Stimulated activated naive B cell treated with anti-CD40 and anti-IgM and Interleukin-4, amounts not matched to agents 10 μg/mL and 1 μg/mL and 100 μg/mL, for 72 hours (primary cell): Measurements from ENCODE around the gene KLHL13.
"Not testable (repeated sequence)": the region's sequence is repeated elsewhere in the genome, so short reads cannot be mapped to it uniquely, and the experiment has no call there.

Experiments
- ATAC-seq, 2 donors: fragments of 150-1000 bp; cut with Tn5 transposase; replicated peaks; 2 replicates each; pipeline ENCODE4 v1.10.0; 2021; ENCODE audit warnings: moderate library complexity in 1 of 2
- DNase-seq: peaks from one replicate; pipeline ENCODE4 v3.0.0; 2021
- H3K27ac Mint-ChIP-seq: one replicate; pipeline ENCODE4 v1.8.0; 2022; ENCODE audit warnings: mild to moderate bottlenecking, mixed read lengths
- H3K27me3 Mint-ChIP-seq, 2 donors: one replicate each; pipeline ENCODE4 v1.8.0; 2022; ENCODE audit warnings: mixed read lengths in 2 of 2
- H3K36me3 Mint-ChIP-seq, 2 donors: one replicate each; pipeline ENCODE4 v1.8.0; 2022; ENCODE audit warnings: mixed read lengths in 2 of 2, mild to moderate bottlenecking in 1 of 2
- H3K4me1 Mint-ChIP-seq, 2 donors: one replicate each; pipeline ENCODE4 v1.8.0; 2022; ENCODE audit warnings: mixed read lengths in 2 of 2, mild to moderate bottlenecking in 1 of 2
- H3K4me3 Mint-ChIP-seq, 2 donors: one replicate each; pipeline ENCODE4 v1.8.0; 2022; ENCODE audit warnings: mild to moderate bottlenecking in 2 of 2, mixed read lengths in 2 of 2, moderate library complexity in 1 of 2
- H3K9me3 Mint-ChIP-seq, 2 donors: one replicate each; pipeline ENCODE4 v1.8.0; 2022; ENCODE audit warnings: mixed read lengths in 2 of 2, mild to moderate bottlenecking in 1 of 2

Gene KLHL13

DNA sequence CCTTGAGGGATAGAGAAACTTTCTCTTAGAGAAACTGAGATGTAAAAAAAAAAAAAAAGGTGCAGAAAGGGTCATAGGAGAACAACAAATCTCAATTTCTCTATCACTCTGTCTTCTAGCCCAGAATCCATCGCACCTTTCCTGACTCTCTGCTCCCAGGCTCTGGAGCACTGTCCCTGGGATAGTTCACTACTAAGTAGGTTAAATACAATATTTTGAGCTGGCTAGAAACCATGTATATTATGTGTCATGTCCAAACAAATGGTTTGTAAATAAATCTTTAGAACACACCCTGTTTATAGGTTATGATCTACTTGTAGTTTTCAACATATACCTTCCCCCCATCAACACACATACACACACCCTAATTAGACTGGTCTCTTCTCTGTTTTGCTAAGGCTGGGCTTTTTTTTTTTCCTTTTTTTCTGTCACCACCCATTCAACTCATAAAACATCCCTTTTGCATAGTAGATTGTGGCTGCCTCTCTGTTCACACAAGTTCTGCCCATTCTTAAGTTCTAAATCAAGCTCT lies 124.4 kb downstream of the KLHL13 start:
- DNase-seq (no peak), ATAC-seq (no peak)
- Mint-ChIP-seq H3K4me3 (no peak overlapping the region), H3K27ac (no peak overlapping the region), H3K36me3 (no peaks in the 10 kb centered on the region), H3K9me3 (no peaks in the 10 kb centered on the region), H3K27me3 (no peaks in the 10 kb centered on the region), H3K4me1 (no peaks in the 10 kb centered on the region)

DNA sequence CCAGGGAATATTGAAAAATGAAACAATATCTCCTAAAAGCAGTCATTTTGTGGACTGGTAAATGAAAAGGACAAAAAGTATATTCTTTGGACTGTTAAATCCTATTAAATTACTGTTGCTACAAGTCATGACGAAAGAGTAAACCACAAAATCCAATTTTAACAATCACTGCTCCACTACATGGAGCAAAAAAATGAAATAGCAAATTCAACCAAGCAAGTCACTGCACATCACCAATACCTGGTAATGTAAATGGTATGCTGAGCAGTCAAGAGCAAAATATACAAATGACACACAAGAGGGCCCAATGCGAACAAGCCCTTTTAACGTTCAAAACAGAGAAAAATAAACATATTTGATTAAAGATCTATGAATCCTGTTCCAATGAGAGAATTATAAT lies 126.2 kb downstream of the KLHL13 start:
- DNase-seq (no peak), ATAC-seq (no peak)
- Mint-ChIP-seq H3K27ac (no peak overlapping the region), H3K4me3 (no peak overlapping the region), H3K4me1 (no peaks in the 10 kb centered on the region), H3K36me3 (no peaks in the 10 kb centered on the region), H3K27me3 (no peaks in the 10 kb centered on the region), H3K9me3 (no peaks in the 10 kb centered on the region)

DNA sequence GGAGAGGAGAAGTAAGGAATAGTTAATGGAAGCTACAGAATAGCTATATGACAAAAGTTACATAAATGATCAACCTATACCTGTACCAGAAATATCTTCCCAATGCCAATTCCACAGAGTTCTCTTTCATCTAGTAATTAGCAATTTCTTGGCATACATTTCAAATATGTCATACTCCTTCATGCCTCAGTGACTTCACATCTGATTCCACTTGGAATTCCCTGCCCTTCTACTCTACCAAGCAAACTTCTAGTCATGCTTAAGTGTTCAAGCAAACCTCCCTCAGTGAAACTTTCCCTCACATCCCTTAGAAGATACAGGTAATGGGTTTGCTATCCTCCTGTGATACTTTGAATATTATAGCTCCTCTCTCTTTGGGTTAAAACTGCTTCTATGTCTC lies 127.1 kb downstream of the KLHL13 start:
- H3K27ac Mint-ChIP-seq, result no peak overlapping the region
- DNase-seq (no peak), ATAC-seq (no peak)

DNA sequence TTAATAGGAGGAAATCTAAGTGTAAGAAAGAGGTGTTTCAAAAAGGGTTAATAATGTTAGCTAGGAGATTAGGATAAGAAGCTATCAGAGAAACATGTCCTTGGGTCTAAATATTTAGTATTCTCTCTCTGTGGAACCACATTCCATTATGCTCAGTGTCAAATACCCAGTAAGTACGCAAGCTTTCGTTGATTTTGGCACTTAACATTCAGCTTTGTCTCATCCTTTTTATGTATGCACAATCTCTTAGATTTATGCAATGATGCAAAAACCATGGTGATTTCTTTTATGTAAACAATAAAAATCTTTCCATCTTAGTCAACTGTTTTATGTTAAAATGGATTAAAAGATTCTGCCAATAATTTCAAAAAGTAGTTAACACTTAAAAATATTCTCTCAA lies 129.2 kb downstream of the KLHL13 start:
- Mint-ChIP-seq H3K4me3 (no peak overlapping the region), H3K27ac (no peak overlapping the region), H3K9me3 (no peaks in the 10 kb centered on the region), H3K36me3 (no peaks in the 10 kb centered on the region), H3K27me3 (no peaks in the 10 kb centered on the region), H3K4me1 (no peaks in the 10 kb centered on the region)
- DNase-seq (no peak), ATAC-seq (no peak)

More for the DNA sequence above, 127.1 kb downstream of the KLHL13 start:
- H3K9me3 Mint-ChIP-seq, result no peaks in the 10 kb centered on the region
- H3K4me1 Mint-ChIP-seq, result no peaks in the 10 kb centered on the region
- H3K27me3 Mint-ChIP-seq, result no peaks in the 10 kb centered on the region
- no peaks in the 10 kb centered on the region for H3K36me3 Mint-ChIP-seq
- no peak overlapping the region for H3K4me3 Mint-ChIP-seq

DNA sequence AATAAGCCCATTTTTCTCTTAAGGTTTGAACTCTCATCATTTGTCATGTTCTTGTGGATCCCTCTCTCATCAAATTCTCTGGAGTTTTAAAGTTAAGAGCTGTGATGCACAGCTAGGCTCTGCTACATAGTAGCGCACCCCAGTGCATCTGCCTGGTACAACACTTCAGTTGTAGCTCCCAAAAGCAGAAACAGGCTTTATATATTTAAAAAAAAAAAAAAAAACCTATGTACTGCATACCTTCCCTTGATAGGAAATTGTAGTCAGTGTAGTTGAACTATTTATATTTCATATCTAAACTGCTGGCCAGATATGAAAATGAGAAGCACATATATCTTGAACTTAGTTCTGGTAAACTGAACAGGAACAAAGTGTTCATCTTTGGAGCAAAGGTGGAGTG lies 131.4 kb downstream of the KLHL13 start:
- Mint-ChIP-seq H3K27ac (no peak overlapping the region), H3K27me3 (no peaks in the 10 kb centered on the region), H3K4me3 (no peak overlapping the region), H3K36me3 (no peaks in the 10 kb centered on the region), H3K4me1 (no peaks in the 10 kb centered on the region), H3K9me3 (no peaks in the 10 kb centered on the region)
- no peak for DNase-seq
- no peak for ATAC-seq

DNA sequence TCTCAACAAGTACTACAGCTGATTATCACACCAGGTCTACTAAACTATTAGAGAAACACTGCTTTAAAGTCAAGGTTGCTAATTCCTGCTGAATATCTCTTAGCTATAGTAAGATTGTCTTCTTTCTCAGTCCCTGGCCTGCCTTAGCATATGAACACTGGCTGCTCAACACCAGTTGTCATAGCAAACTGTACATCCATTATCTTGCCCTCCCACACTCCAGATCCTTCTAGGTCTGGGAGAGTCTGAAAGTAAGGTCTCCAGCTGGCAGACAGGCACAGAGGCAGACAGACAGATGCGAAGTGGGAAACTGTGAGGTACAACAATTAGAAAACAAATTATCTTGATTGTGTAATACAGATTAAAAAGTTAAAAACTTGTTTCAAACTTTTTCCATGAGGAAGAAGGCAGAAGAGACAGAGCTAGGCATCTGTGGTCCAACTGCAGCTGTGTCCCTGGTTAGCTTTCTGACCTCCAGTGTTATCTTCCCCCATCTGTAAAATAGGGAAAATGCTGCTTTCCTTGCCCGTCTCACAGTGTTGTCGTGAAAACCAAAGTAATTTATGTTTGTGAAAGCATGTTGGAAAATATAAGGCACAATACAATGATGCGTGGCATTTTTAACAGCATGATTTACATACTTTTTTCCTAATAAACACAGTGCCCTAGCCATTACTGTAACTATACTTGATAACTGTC lies 133.8 kb downstream of the KLHL13 start:
- no peaks in the 10 kb centered on the region for H3K27me3 Mint-ChIP-seq
- H3K9me3 Mint-ChIP-seq, result no peaks in the 10 kb centered on the region
- no peaks in the 10 kb centered on the region for H3K36me3 Mint-ChIP-seq
- ATAC-seq (no peak), DNase-seq (no peak)
- H3K4me1 Mint-ChIP-seq, result no peaks in the 10 kb centered on the region
- no peak overlapping the region for H3K4me3 Mint-ChIP-seq
- no peak overlapping the region for H3K27ac Mint-ChIP-seq

DNA sequence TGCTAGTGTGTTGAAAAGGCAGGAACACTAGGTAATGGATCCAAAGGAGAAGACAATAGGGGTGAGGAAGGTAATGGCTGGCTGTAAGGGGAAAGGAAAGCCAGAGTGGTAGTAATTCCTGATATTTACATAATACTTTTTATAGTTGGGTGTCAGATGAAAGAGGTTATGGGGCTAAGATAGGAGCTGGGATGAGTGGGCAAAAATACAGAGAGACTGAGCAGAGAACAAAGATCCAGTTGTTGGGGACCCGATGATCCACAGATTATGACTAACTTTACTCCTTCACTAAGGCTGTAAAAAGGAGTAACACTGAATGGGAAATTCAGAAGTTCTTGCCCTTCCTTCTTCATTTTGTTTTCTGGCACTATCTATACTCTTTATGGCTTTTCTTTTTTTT lies 138.2 kb downstream of the KLHL13 start:
- Mint-ChIP-seq H3K4me3 (no peak overlapping the region), H3K4me1 (no peaks in the 10 kb centered on the region), H3K36me3 (no peaks in the 10 kb centered on the region), H3K27ac (no peak overlapping the region), H3K27me3 (no peaks in the 10 kb centered on the region), H3K9me3 (no peaks in the 10 kb centered on the region)
- ATAC-seq (no peak), DNase-seq (no peak)

DNA sequence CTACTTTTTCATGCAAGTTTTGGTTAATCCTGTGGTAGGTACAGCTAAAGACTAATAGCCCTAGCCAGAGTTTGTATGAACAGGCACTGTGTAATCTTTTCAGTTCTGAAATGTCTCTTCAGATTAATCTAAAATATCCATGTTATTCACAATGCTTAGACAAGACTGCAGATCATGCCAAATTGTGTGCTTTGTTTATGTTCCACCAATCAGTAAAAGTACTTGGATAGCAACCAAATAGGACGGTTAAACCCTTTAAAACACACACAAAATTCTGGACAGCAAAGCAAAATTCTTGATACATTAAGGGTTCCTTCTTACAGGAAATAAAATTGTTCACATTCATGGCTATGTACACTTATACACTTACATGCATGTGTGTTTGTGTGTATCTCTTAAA lies 139.1 kb downstream of the KLHL13 start:
- H3K36me3 Mint-ChIP-seq, result no peaks in the 10 kb centered on the region
- H3K9me3 Mint-ChIP-seq, result no peaks in the 10 kb centered on the region
- no peak for DNase-seq
- H3K27me3 Mint-ChIP-seq, result no peaks in the 10 kb centered on the region
- no peak overlapping the region for H3K4me3 Mint-ChIP-seq
- ATAC-seq, result no peak
- H3K4me1 Mint-ChIP-seq, result no peaks in the 10 kb centered on the region
- no peak overlapping the region for H3K27ac Mint-ChIP-seq

DNA sequence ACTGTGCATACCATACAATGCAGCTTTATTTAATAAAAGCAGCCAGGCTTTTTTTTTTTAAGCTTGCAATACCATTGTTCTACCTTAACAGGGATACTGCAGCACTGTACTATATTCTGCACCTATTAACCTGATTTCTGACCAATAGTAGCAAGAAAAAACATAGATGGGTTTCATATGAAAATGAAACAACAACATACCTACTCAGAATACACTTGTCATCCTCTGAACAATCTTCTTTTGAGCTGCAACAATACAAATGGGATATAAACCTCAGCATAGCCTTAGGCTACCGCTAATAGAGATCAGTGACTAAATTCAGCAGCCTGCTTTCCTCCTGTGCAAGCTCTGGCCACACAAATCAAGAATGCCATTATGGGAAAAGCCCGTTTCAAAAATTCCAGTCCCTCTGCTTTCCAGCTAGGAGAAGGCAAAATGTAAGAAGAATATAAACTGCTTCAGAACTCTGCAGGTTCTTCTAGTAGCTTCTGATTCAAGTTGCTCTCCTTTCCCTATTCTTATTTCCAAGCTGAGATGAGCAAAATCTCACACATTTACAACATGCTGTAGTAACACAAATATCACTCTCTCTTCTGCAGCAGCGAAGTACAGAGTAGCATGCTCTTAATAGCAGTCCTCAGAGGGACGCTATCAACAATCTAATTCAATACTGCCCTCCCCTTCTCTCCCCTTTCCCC lies 143.4 kb downstream of the KLHL13 start:
- no peaks in the 10 kb centered on the region for H3K27me3 Mint-ChIP-seq
- no peak overlapping the region for H3K4me3 Mint-ChIP-seq
- no peak overlapping the region for H3K27ac Mint-ChIP-seq
- no peak for DNase-seq
- no peaks in the 10 kb centered on the region for H3K4me1 Mint-ChIP-seq
- no peaks in the 10 kb centered on the region for H3K9me3 Mint-ChIP-seq
- no peaks in the 10 kb centered on the region for H3K36me3 Mint-ChIP-seq
- no peak for ATAC-seq

DNA sequence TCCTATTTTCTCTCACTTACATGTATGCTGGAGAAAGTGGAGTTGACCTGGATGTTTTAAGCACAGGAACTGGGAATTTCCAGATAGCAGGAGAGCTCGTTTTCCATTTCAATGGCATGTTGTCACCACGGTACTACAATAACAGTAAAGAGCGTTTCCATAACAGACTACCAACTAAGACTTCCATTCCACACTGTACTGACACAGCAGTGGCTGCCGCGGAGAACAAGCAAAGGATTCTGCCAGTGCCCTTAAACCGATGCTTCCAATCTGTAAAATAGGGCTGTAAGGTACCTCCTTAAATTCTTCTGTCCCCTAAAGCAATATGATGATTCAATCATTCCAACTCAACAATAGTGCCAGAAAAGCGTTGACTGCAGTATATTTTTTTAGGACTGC lies 143.9 kb downstream of the KLHL13 start:
- H3K36me3 Mint-ChIP-seq, result no peaks in the 10 kb centered on the region
- H3K4me1 Mint-ChIP-seq, result no peaks in the 10 kb centered on the region
- no peak overlapping the region for H3K27ac Mint-ChIP-seq
- DNase-seq, result no peak
- no peak for ATAC-seq
- H3K9me3 Mint-ChIP-seq, result no peaks in the 10 kb centered on the region
- no peak overlapping the region for H3K4me3 Mint-ChIP-seq
- H3K27me3 Mint-ChIP-seq, result no peaks in the 10 kb centered on the region

DNA sequence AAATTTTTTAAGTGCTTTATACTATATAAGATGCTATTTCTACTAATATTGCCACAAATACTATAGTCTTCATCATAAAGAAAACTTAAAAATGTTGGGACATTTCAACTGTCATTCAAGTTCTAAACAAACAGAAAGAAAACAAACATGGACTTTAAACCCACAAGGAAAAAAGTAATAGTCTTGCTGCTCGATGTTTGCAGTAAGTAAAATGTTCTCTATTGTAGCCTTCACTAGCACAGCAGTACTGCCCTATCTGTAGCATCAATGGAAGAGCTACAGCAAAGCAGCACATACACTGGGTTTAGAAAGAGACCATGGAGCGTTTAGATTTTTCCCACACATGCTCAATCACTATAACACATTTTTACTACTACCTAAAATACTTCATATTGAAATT lies 146.8 kb downstream of the KLHL13 start:
- DNase-seq (no peak), ATAC-seq (no peak)
- no peak overlapping the region for H3K27ac Mint-ChIP-seq
- no peaks in the 10 kb centered on the region for H3K4me1 Mint-ChIP-seq
- H3K4me3 Mint-ChIP-seq, result no peak overlapping the region
- no peaks in the 10 kb centered on the region for H3K36me3 Mint-ChIP-seq
- H3K27me3 Mint-ChIP-seq, result no peaks in the 10 kb centered on the region
- H3K9me3 Mint-ChIP-seq, result peaks cover 0 to 3% of the 10 kb centered on the region in 2 donors

DNA sequence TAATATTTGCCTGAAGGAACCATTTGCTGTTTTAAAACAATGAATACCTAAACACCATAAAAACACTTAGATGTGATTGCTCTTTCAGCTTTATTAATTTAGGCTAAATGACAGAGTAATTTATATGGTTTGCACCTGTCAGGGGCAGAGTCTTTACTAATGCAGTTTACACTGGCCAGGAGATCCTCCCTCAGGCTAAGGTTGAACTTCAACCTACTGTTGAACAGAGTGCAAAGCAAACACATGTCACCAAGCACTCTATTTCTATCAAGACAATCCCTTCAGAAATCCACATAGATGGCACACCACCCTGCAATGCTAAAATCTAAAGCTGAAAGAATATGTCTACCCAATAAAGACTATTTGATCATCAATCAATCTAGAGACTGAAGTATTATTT lies 147.3 kb downstream of the KLHL13 start:
- H3K4me3 Mint-ChIP-seq, result no peak overlapping the region
- no peaks in the 10 kb centered on the region for H3K27me3 Mint-ChIP-seq
- H3K27ac Mint-ChIP-seq, result no peak overlapping the region
- DNase-seq, result no peak
- H3K36me3 Mint-ChIP-seq, result no peaks in the 10 kb centered on the region
- H3K4me1 Mint-ChIP-seq, result no peaks in the 10 kb centered on the region
- H3K9me3 Mint-ChIP-seq, result peaks cover 0 to 3% of the 10 kb centered on the region in 2 donors
- no peak for ATAC-seq

DNA sequence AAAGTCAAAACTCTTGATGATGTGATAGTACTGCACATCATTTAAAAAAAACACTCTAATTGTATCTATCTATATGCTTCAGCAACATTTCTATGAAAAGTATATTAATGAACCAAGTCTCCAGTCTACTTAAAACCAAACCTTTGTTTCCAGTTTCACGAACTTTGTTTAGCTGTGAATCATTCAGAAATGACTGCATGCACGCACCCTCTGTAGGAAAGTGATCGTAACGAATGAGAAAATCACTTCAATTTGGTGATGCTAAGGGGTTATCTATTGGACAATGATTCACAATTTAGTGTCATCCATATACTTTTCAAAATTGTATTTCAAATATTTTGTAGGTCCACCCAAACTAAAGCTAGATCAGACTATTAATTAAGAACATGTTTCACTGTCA lies 157.6 kb downstream of the KLHL13 start:
- no peaks in the 10 kb centered on the region for H3K4me1 Mint-ChIP-seq
- no peaks in the 10 kb centered on the region for H3K9me3 Mint-ChIP-seq
- ATAC-seq (no peak), DNase-seq (no peak)
- no peak overlapping the region for H3K27ac Mint-ChIP-seq
- no peaks in the 10 kb centered on the region for H3K36me3 Mint-ChIP-seq
- no peak overlapping the region for H3K4me3 Mint-ChIP-seq
- H3K27me3 Mint-ChIP-seq, result no peaks in the 10 kb centered on the region

DNA sequence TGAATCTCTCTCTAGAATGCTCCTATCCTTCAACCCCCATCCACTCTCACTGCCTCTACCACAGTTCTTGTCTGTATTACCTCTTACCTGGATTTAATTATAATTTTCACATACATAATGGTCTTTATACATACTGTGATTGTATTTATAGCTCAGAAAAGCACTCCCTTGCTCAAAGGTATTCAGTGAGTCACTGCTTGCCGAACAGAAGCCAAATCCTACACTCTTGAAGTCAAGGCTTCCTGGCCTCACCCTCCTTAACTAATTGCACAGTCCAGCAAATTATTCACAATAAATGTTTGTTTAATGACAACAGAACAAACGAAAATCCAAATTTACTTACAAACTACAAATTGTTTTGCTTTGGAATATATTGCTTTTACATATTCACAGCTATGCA lies 159.5 kb downstream of the KLHL13 start:
- no peak for DNase-seq
- ATAC-seq, result no peak
- no peaks in the 10 kb centered on the region for H3K36me3 Mint-ChIP-seq
- no peak overlapping the region for H3K27ac Mint-ChIP-seq
- no peaks in the 10 kb centered on the region for H3K27me3 Mint-ChIP-seq
- H3K9me3 Mint-ChIP-seq, result no peaks in the 10 kb centered on the region
- H3K4me1 Mint-ChIP-seq, result no peaks in the 10 kb centered on the region
- no peak overlapping the region for H3K4me3 Mint-ChIP-seq

DNA sequence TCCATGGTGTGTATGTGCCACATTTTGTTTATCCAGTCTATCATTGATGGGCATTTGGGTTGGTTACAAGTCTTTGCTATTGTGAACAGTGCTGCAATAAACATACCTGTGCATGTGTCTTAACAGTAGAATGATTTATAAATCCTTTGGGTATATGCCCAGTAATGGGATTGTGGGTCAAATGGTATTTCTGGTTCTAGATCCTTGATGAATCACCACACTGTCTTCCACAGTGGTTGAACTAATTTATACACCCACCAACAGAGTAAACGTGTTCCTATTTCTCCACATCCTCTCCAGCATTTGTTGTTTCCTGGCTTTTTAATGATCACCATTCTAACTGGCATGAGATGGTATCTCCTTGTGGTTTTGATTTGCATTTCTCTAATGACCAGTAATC lies 177.3 kb downstream of the KLHL13 start:
- not testable (repeated sequence) for H3K4me3 Mint-ChIP-seq

More for the DNA sequence above, 177.3 kb downstream of the KLHL13 start:
- H3K27me3 Mint-ChIP-seq, H3K27ac Mint-ChIP-seq, H3K9me3 Mint-ChIP-seq, H3K4me1 Mint-ChIP-seq, DNase-seq, H3K36me3 Mint-ChIP-seq, ATAC-seq: not testable (repeated sequence)
